Coronary artery (tissue), 2 donors: ENCODE data around the gene DRD4.

Experiments used
- DNase-seq: peaks from one replicate; pipeline ENCODE4 v3.0.0-alpha.2; 2017; ENCODE audit warnings: low spot score
- H3K27ac ChIP-seq, 2 donors: fragments of 200-600 bp; sonication (generic); one replicate each; pipeline ENCODE4 v1.5.1; 2016 to 2019
- H3K4me3 ChIP-seq: fragments of 200-600 bp; sonication (generic); 2 replicates; pipeline ENCODE4 v1.5.1; 2016; ENCODE audit warnings: mild to moderate bottlenecking, moderate library complexity
- TF ChIP-seq, protein P1 (sequence below): fragments of 200-600 bp; sonication (generic); IDR thresholded peaks from one replicate; pipeline ENCODE4 v1.5.1; 2019; ENCODE audit warnings: antibody characterized with exemption

The DRD4 gene

DNA sequence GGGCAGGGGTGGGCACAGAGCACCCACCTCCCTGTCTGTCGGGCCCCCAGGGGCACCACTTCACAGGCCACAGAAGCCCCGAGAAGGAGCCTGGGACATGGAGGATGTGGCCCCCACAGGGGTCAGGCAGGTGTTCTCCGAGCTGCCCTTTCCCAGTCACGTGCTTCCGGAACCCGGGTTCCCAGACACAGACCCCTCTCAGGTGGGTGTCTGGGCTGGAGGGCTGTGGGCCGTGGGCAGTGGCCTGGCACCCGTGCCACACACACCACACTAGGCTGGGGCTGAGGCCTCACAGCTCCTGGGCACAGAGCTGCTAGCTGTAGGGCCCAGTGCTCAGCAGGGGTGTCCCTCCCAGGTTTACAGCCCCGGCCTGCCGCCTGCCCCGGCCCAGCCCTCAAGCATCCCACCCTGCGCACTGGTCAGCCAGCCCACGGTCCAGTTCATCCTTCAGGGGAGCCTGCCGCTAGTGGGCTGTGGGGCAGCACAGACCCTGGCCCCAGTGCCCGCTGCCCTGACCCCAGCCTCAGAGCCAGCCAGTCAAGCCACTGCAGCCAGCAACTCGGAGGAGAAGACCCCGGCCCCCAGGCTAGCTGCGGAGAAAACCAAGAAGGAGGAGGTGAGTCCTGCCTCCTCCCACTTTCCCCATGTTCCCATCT lies 26.8 kb upstream of the DRD4 start:
- TF ChIP-seq, protein P1, sequence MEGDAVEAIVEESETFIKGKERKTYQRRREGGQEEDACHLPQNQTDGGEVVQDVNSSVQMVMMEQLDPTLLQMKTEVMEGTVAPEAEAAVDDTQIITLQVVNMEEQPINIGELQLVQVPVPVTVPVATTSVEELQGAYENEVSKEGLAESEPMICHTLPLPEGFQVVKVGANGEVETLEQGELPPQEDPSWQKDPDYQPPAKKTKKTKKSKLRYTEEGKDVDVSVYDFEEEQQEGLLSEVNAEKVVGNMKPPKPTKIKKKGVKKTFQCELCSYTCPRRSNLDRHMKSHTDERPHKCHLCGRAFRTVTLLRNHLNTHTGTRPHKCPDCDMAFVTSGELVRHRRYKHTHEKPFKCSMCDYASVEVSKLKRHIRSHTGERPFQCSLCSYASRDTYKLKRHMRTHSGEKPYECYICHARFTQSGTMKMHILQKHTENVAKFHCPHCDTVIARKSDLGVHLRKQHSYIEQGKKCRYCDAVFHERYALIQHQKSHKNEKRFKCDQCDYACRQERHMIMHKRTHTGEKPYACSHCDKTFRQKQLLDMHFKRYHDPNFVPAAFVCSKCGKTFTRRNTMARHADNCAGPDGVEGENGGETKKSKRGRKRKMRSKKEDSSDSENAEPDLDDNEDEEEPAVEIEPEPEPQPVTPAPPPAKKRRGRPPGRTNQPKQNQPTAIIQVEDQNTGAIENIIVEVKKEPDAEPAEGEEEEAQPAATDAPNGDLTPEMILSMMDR = no peak
- no peak overlapping the region for H3K27ac ChIP-seq
- no peak for DNase-seq
- H3K4me3 ChIP-seq = no peak overlapping the region

DNA sequence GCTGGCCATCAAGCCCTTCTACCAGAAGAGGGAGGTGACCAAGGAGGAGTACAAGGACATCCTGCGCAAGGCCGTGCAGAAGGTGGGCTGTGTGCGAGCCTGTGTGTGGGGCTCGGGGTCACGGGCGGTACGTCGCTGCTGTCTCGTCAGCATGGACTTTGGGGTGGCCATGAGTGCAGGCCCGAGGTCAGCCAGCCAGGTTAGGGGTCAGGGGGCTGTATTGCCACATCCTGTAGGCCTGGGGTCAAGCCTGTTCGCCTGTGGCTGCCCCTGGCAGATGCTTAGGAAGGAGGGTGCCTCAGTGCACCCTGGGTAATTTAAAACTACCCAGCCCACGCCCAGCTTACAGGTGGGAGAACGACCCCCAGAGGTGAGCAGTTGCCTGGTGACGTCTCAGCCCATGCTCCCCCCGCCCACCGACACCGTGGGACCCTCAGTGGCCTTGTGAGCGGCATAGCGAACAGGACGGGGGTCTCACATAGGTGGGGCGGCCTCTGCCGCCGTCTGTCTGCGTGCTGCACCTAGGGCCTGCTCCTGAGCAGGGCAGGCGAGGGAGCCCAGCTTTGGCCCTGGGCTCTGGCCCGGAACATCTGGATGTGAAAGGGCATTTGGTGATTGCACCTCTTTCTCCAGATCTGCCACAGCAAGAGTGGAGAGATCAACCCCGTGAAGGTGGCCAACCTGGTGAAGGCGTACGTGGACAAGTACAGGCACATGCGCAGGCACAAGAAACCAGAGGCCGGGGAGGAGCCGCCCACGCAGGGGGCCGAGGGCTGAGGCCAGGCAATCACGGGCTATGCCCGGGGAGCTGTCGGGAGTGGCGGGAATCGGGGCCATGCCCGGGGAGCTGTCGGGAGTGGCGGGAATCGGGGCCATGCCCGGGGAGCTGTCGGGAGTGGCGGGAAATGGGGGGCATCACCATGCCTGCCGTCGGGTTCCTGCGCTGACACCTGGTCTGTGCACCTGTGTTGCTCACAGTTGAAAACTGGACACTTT lies 25.8 kb upstream of the DRD4 start:
- Histone ChIP-seq H3K4me3 (no peak overlapping the region), H3K27ac (no peak overlapping the region)
- TF ChIP-seq, protein P1 = no peak
- DNase-seq = no peak

DNA sequence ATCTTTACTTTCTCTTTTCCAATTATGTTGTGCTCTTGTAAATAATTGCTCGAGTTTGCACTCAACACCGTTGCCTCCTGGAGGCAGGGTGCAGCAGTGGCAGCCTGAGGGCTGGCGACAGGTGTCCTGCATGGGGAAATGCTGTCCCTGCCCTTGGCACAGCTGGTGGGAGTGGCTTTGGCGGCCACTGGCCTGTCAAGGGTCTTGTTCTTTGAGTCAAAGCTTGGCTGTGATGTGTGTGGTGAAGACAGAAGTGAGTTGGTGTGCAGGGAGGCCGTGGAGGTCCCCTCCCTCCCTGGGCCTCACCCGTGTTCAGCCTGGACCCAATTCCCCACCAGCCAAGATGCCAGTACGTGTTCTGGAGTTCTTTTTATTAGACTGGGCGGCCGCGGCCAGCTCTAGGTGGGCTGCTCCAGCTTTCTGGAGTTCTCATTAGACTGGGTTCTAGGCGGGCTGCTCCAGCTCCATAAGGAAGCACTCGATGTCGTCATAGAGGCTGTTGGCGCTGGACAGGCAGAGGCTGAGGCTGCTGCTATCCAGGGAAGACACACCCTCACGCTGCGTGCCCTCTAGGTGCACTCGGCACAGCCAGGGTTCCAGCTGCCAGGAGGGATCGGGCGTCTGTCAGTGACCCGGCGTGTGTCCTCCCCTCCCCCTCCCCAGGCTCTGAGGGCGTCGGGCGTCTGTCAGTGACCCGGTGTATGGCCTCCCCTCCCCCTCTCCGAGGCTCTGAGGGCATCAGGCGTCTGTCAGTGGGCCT lies 24.7 kb upstream of the DRD4 start:
- TF ChIP-seq, protein P1 = no peak
- no peak for DNase-seq
- no peak overlapping the region for H3K27ac ChIP-seq
- no peak overlapping the region for H3K4me3 ChIP-seq

DNA sequence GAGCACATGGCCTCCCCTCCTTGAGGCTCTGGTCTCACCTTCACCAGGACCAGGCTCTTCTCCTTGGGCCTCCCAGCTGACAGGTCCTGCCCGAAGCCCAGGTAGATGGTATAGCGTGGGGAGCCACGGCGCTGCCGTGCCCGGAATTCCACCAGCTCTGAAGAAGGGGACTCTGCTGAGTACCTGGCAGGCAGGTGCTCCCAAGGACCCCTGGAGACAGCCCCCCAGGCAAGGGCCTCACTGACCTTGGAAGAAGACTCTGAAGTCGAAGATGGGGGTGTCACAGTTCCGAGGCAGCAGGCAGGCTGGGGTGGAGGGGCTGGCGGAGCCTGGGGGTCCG lies 24.1 kb upstream of the DRD4 start:
- H3K27ac ChIP-seq = peak overlapping the region in 1 of 2 donors; percentile 92
- H3K4me3 ChIP-seq = no peak overlapping the region
- TF ChIP-seq, protein P1 = no peak
- DNase-seq = no peak

DNA sequence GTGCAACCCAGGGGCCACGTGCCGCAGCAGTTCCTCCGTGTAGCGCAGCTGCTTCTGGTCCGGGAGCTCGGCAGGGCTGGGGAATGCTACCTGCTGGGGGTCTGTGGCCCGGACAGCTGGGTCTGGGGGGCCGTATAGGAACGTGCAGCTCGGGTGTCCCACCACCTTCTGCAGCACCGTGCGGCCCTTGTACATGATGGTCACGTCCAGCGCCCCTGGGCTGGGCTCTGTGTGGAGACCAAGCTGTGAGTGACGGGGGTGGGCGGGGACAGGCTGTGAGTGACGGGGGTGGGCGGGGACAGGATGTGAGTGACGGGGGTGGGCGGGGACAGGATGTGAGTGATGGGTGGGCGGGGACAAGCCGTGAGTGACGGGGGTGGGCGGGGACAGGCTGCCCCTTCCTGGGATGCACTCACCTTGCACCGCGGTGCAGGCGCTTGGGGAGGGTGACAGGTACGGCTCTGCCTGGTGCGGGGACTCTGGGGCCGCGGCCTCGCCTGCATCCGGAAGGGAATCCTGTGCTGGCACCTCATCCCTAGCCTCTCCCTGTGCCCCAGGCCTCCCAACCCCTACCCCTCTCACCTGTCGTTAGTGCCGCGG lies 23.6 kb upstream of the DRD4 start:
- TF ChIP-seq, protein P1 = no peak
- peak overlapping the region; percentile 84 for H3K4me3 ChIP-seq
- no peak for DNase-seq
- H3K27ac ChIP-seq = peak overlapping the region in 1 of 2 donors; percentile 92

DNA sequence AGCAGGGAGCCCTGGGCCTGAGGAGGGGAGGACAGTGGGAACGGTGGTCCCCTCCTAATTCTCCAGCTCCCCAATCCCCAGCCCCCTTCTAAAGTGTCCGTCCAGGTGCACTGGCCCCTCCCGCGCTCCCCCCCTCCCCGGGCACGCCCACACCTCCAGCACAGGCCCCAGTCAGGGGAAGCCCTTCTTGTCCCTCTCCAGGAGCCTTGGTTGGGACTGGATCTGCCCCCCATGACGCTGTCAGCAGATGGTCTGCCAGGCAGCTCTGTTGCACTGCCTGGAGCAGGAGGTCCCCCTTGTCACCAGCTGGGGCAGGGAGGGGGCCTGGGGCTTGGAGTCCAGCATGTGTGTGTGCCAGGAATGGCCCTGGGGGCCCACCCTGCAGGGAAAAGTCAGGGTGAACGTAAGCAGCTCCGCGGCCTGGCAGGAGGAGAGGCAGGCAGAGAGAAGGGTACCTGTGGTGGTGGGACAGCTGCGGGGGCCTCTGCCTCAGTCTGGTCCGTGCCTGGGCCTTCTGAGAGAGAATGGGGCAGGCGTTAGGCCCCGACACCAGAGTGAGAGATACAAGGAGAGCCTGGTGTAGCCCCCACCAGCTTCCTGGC lies 22.9 kb upstream of the DRD4 start:
- peak overlapping the region; percentile 84 for H3K4me3 ChIP-seq
- TF ChIP-seq, protein P1 = no peak
- H3K27ac ChIP-seq = peak overlapping the region in 1 of 2 donors; percentile 92
- no peak for DNase-seq
